WI38 (cell line): ENCODE results near the gene TSTD2.

Experiments
- H3K4me3 ChIP-seq: 2 replicates; pipeline ENCODE4 v1.5.1; 2011; ENCODE audit warnings: low read depth, mild to moderate bottlenecking, control low read depth, low read length
- CTCF ChIP-seq: IDR thresholded peaks from 2 replicates; pipeline ENCODE4 v1.5.1; 2012; ENCODE audit warnings: low read depth, mild to moderate bottlenecking, control low read depth, low read length

Gene TSTD2

GRCh38 chr9:97558701-97559101, 74.5 kb downstream of the TSTD2 start:
- no peak for TF ChIP-seq CTCF
- no peak overlapping the region for H3K4me3 ChIP-seq

- no peak overlapping the region for H3K4me3 ChIP-seq
- TF ChIP-seq CTCF: no peak
Measured at GRCh38 chr9:97557606-97558095, 75.5 kb downstream of the TSTD2 start.

DNA sequence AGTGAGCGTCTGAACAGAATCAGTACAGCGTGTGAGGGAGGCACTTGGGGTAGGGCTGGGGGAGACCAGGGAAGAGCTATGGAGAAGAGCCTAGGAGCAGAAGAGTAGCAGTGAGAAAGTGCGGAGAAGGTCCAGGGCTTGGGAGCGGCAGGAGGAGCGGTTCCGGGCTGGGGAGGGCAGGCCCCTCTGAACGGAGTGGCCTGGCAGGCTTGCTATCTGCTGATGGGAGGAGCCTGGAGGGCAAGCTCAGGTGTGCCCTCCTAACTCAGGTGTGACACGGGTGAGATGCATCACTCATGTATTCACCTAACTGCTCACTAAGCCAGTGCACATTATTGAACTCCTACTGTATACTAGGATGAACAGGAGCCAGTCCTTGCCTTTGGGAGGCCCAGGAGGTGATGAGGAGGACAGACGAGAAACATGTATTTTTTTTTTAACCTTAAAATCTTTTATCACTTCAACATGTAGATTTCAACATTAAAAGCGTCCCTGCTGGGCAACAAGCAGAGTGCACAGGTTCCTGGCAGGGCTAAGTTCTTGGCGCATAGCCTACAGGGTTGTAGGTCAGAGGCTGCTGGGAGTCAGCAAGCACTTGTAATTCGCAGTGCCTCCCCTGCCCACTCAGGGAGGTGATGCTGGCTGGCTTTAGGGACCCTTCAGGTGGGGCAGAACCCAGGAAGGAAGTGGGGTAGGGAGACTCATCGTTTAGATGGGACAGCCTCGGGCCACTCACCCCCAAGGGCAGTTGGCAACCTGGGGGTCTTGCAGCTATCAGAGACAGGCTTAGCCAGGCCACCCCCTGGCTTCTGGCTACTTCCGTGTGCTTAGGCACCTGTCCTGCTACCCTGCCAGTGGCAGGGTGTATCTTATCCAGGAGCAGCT, 76.2 kb downstream of the TSTD2 start:
- TF ChIP-seq CTCF: no peak
- no peak overlapping the region for H3K4me3 ChIP-seq

DNA sequence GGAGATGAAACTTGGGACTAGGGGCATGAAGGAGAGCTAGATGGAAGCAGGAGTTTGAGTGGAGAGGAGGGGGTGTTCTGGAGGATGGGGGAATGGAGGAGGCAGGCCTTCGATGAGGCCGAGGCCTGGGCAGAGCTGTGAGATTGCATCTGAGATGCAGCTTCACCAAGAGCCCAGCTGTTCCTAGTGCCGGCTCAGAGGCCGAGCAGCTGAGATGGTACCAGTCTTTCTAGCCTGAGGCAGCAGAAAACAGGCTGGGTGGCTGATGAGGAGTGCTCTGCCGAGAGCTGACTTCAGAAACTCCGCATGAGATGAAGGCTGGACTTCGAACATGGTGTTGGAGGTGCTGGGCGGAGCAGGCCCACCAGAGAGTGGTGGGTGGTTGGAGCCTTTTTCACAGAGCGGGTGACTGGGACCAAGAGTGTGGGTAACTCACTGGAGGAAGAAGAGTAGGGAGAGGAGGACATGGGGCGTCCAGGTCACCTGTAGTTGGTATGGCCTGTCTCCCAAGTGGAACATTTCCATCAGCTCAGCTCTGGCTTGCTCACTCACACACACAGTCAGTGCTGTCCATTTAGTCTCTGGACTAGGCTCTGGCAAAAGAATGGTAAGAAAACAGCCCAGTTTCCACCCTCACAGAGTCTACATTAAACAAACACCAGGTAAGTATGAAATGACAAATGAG, 77.0 kb downstream of the TSTD2 start:
- no peak overlapping the region for H3K4me3 ChIP-seq
- no peak for TF ChIP-seq CTCF

DNA sequence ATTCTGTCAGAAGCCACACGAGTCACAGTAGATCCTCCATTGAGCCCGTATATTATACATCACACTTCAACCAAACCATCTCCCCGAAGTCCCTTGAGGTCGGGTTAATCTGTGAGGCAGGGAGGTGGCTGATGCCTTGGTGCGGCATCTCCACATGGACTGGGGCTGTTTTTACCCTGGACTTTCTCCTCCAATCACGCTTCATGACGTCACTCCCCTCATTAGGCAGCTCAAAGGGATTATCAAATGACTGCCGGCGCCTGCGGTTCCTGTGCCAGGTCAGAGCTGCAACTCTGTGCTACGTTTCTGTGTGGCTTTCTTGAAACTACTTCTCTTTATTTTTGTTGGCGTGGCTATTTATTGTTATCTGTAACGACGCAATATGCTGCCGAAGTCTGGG, 78.0 kb downstream of the TSTD2 start:
- no peak overlapping the region for H3K4me3 ChIP-seq
- TF ChIP-seq CTCF: no peak

- TF ChIP-seq CTCF: no peak
- H3K4me3 ChIP-seq: no peak overlapping the region
Measured at GRCh38 chr9:97554566-97555075, 78.5 kb downstream of the TSTD2 start.

DNA sequence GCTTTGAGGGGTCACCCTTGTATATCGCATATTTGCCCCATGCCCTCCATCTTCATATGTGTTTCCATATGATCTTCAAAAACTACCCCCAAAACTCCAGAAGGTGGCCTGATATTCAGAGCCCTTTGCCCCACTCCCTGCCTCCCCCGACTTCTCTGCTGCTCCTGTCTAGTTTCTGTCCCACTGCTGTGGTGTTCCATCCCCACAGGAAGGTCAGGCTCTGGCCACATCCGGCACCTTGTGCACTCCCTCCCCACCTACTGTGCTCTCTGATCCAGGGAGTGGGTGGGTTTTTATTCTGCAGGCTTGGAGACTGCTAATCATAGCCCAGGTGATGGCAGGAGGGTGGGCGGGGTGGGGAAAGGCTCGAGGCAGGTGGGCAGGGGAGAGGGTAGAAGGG, 79.3 kb downstream of the TSTD2 start:
- no peak overlapping the region for H3K4me3 ChIP-seq
- TF ChIP-seq CTCF: no peak
